Measurements from ENCODE around the gene FKBP5. TPM values are rescaled to one million over a fixed set of nuclear protein-coding genes. Genes with fewer than 3 reads are reported as not detected.
A peak's percentile ranks its signal among the peaks of the same experiment; 100 is the strongest.

The FKBP5 gene
- total RNA-seq, 1 experiment from 2014 or later, result 33.9 TPM

GRCh38 chr6:35552285-35552917, 136.3 kb downstream of the FKBP5 start:
- Histone ChIP-seq H3K79me2 (ENCODE audit: insufficient read depth, low read length) (no peaks in the 10 kb centered on the region), H3K9ac (ENCODE audit: extremely low read depth, insufficient read length, low read length) (no peak overlapping the region), H3K79me1 (ENCODE audit: insufficient read depth, low read depth, low read length, poor library complexity, severe bottlenecking) (no peaks in the 10 kb centered on the region), H3K23me2 (ENCODE audit: insufficient read length, low read depth, low read length, poor library complexity, severe bottlenecking) (no peaks in the 10 kb centered on the region), H2BK120ac (ENCODE audit: low read depth, low read length, poor library complexity, severe bottlenecking) (no peak overlapping the region), H3K27ac (ENCODE audit: insufficient read length, low read depth, low read length) (no peak overlapping the region), H3K27me3 (ENCODE audit: insufficient read depth, low read length) (no peaks in the 10 kb centered on the region), H2BK12ac (ENCODE audit: insufficient read length, low read depth, low read length) (no peak overlapping the region), H3K4me2 (ENCODE audit: insufficient read depth, insufficient read length, low read length) (no peak overlapping the region), H4K20me1 (ENCODE audit: control insufficient read depth, insufficient read depth, insufficient read length) (no peaks in the 10 kb centered on the region), H3T11ph (ENCODE audit: low read length) (no peak overlapping the region), H3K56ac (ENCODE audit: insufficient read length, low read depth, low read length) (no peak overlapping the region), H3K14ac (ENCODE audit: insufficient read depth, low read length) (no peak overlapping the region), H2BK20ac (ENCODE audit: low read depth, low read length, poor library complexity, severe bottlenecking) (no peak overlapping the region), H2AFZ (ENCODE audit: low read length) (no peak overlapping the region), H2BK5ac (ENCODE audit: insufficient read length, low read length) (no peak overlapping the region), H3K23ac (ENCODE audit: insufficient read length, low read depth, low read length) (no peak overlapping the region), H3K9me3 (ENCODE audit: control insufficient read depth, low read depth, low read length) (no peaks in the 10 kb centered on the region), H2AK5ac (ENCODE audit: insufficient read length, low read length) (no peak overlapping the region), H4K5ac (ENCODE audit: insufficient read length, low read depth, low read length) (no peak overlapping the region), H3K4me1 (ENCODE audit: insufficient read depth, low read length) (no peaks in the 10 kb centered on the region), H3K4ac (ENCODE audit: low read depth, low read length) (no peak overlapping the region), H4K8ac (replicated peaks; ENCODE audit: insufficient read length, low read depth, low read length) (no peak overlapping the region), H2BK15ac (ENCODE audit: low read depth, low read length) (no peak overlapping the region), H3K18ac (ENCODE audit: insufficient read length, low read depth, low read length) (no peak overlapping the region), H4K91ac (ENCODE audit: insufficient read length, low read depth, low read length) (no peak overlapping the region)
- DNase-seq, result peak; percentile 75
- peak; percentile 97 for TF ChIP-seq CTCF (conservative IDR thresholded peaks at IDR 0.05)
- no peaks in the 10 kb centered on the region; the same call in 1 of the 2 replicates for H3K27me3 Mint-ChIP-seq (ENCODE audit: low read depth)
- peaks cover 0 to 4% (median 0%) of the 10 kb centered on the region in 3 experiments; a peak in 1 of 7 replicates for H3K36me3 Mint-ChIP-seq (ENCODE audit: insufficient read depth in 1 of 3, low read depth in 3 of 3)
- H3K9me3 Mint-ChIP-seq, result peaks cover 2 to 4% of the 10 kb centered on the region in 2 experiments; a peak in 4 of 5 replicates
- no peak overlapping the region for H3K27ac Mint-ChIP-seq
- H3K4me1 Mint-ChIP-seq, result no peaks in the 10 kb centered on the region
- no peak overlapping the region for H3K4me3 Mint-ChIP-seq
- whole genome bisulfite sequencing (ENCODE audit: extremely low coverage, insufficient read length, low lambda C conversion rate), result no CpG with 5 or more reads among the region's 5 CpGs
